ENCODE results near the gene OSBP2.

The OSBP2 gene

GRCh38 chr22:30822216-30823014, 127.7 kb downstream of the OSBP2 start:
- no peaks in the 10 kb centered on the region for H3K9me3 ChIP-seq (ENCODE audit: control insufficient read depth, low read length)
- WGBS, 2 experiments = 4 to 5% methylated on average over 85 of the region's 87 CpGs
- peak overlapping the region; percentile 41 for H3K4me3 ChIP-seq (ENCODE audit: insufficient read depth, low read depth, low read length)
- H3K27me3 ChIP-seq (ENCODE audit: control insufficient read depth, insufficient read depth, low read length, poor library complexity, severe bottlenecking) = peaks cover 45% of the 10 kb centered on the region
- H3K27ac ChIP-seq (ENCODE audit: insufficient read depth, low read depth, low read length, poor library complexity, severe bottlenecking) = no peak overlapping the region
- no peaks in the 10 kb centered on the region for H3K36me3 ChIP-seq (ENCODE audit: control insufficient read depth, insufficient read depth, low read length)
- H3K4me1 ChIP-seq (ENCODE audit: control insufficient read depth, insufficient read depth, low read length) = no peaks in the 10 kb centered on the region

DNA sequence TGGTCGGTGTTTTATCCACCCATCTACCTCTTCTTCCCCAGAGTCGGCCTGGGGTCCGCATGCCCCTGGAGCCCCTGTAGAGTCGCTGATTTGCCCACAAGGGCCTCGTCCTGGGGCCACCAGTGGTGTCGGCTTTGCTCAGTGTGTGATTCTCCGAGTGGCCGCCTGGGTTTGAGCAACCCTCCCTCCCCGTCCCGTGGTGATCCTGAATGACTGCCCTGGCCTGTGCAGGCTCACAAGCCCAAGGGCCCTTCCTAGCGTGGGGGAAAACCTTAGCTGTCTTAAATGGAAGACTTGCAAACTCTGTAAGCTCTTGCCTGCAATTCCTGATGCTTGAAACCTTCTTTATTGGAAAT, 128.3 kb downstream of the OSBP2 start:
- H3K36me3 ChIP-seq (ENCODE audit: control insufficient read depth, insufficient read depth, low read length) = no peaks in the 10 kb centered on the region
- WGBS, 2 experiments = 25% methylated on average over 11 of the region's 11 CpGs
- H3K27ac ChIP-seq (ENCODE audit: insufficient read depth, low read depth, low read length, poor library complexity, severe bottlenecking) = no peak overlapping the region
- H3K4me1 ChIP-seq (ENCODE audit: control insufficient read depth, insufficient read depth, low read length) = no peaks in the 10 kb centered on the region
- H3K27me3 ChIP-seq (ENCODE audit: control insufficient read depth, insufficient read depth, low read length, poor library complexity, severe bottlenecking) = peaks cover 45% of the 10 kb centered on the region
- H3K4me3 ChIP-seq (ENCODE audit: insufficient read depth, low read depth, low read length) = peak overlapping the region; percentile 41
- H3K9me3 ChIP-seq (ENCODE audit: control insufficient read depth, low read length) = no peaks in the 10 kb centered on the region

- Histone ChIP-seq H3K27me3 (ENCODE audit: control insufficient read depth, insufficient read depth, low read length, poor library complexity, severe bottlenecking) (peaks cover 45% of the 10 kb centered on the region), H3K4me1 (ENCODE audit: control insufficient read depth, insufficient read depth, low read length) (no peaks in the 10 kb centered on the region), H3K27ac (ENCODE audit: insufficient read depth, low read depth, low read length, poor library complexity, severe bottlenecking) (no peak overlapping the region), H3K4me3 (ENCODE audit: insufficient read depth, low read depth, low read length) (no peak overlapping the region), H3K36me3 (ENCODE audit: control insufficient read depth, insufficient read depth, low read length) (no peaks in the 10 kb centered on the region), H3K9me3 (ENCODE audit: control insufficient read depth, low read length) (no peaks in the 10 kb centered on the region)
- 90 to 94% methylated on average over 8 of the region's 8 CpGs for WGBS, 2 experiments
These were observed 129.4 kb downstream of the OSBP2 start for GRCh38 chr22:30824096-30824495.

DNA sequence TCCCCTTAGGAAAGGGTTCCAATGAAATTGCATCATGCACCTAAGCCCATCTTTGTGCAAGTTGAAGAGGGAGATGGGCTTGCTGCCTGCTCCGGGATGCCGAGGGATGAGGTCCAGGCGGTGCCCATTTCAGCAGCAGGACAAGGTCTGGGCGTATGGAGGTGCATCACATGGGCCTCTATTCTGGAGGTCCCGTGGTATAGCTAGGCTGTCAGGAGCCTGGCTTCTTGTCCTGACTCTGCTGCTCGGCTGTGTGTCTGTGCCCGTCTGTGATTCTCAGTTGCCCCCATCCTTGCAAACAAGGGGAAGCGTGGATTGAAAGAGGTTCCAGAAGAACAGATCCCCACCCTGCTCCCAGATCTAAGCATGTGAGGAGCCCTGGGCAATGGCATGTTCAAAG, 130.0 kb downstream of the OSBP2 start:
- 94 to 95% methylated on average over 8 of the region's 8 CpGs for WGBS, 2 experiments
- Histone ChIP-seq H3K36me3 (ENCODE audit: control insufficient read depth, insufficient read depth, low read length) (no peaks in the 10 kb centered on the region), H3K27ac (ENCODE audit: insufficient read depth, low read depth, low read length, poor library complexity, severe bottlenecking) (no peak overlapping the region), H3K27me3 (ENCODE audit: control insufficient read depth, insufficient read depth, low read length, poor library complexity, severe bottlenecking) (peaks cover 45% of the 10 kb centered on the region), H3K4me1 (ENCODE audit: control insufficient read depth, insufficient read depth, low read length) (no peaks in the 10 kb centered on the region), H3K4me3 (ENCODE audit: insufficient read depth, low read depth, low read length) (no peak overlapping the region), H3K9me3 (ENCODE audit: control insufficient read depth, low read length) (no peaks in the 10 kb centered on the region)

DNA sequence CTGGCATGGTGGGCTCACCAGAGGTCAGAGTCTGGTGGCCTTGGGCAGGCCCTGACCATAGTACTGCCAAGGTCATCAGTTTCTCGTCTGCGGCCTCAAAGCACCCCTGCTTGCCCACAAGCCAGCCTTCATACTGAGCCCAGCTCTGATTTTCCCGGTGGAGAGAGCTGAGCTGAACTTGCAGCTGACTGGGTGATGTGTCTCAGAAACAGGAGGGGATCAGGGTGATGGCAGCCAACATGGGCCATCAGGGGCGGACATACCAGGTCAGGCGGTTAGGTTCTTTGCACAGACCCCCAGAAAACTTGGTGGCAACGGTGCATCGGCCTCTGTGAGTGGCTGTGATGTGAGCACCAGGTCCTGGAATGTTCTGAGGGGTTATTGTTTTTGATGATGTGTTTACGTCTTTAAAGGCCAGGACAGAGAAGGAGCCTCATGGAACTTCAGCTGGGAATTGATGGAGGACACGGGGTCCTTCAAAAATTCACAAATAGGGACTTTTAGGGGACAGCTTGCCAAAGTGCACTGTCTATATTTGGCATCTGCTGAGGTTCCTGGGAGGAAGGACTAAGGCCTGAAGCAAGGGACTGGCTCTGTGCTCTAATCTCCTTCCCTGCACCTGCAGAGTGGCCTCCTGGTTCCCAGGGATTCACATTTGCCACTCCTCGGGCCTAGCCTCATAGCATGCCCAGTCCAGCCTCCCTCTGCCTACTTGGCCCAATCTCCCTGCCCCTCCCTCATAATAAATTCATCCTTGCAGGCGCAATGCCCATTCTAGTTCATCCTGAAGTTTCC, 131.2 kb downstream of the OSBP2 start:
- Histone ChIP-seq H3K27me3 (ENCODE audit: control insufficient read depth, insufficient read depth, low read length, poor library complexity, severe bottlenecking) (peaks cover 40% of the 10 kb centered on the region), H3K27ac (ENCODE audit: insufficient read depth, low read depth, low read length, poor library complexity, severe bottlenecking) (no peak overlapping the region), H3K4me3 (ENCODE audit: insufficient read depth, low read depth, low read length) (no peak overlapping the region), H3K36me3 (ENCODE audit: control insufficient read depth, insufficient read depth, low read length) (no peaks in the 10 kb centered on the region), H3K9me3 (ENCODE audit: control insufficient read depth, low read length) (no peaks in the 10 kb centered on the region), H3K4me1 (ENCODE audit: control insufficient read depth, insufficient read depth, low read length) (no peaks in the 10 kb centered on the region)
- 92 to 94% methylated on average over 11 of the region's 11 CpGs for WGBS, 2 experiments

DNA sequence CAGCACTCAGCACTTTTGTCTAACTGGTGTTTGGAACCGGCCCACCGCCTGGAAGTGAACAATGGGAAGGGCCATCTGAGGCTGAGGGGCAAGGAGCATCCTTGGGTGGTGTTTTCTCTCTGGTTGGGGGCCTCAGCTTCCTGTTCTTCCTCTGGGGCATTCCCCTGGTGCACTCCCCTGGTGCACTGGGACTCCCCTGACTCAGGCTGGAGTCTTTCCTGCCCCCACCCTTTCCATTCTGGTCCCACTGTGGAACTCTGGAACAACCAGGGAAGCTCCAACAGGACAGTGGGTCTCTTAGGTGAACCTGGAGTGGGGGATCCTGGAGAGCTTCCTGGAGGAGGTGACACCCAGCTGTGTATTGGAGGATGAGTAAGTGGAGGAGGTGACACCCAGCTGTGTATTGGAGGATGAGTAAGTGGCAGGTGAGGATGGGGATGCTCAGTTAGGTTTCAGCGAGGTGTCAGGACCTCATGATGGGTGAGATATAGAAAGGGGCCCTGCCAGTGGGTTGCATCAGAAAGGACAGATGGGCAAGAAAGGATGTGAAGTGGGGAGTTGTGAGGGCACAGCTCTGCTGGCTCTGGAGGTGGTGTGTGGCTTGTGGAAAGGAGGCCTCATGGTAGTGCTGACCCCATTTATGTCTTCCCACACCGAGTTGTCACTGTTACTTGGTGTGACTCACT, 132.1 kb downstream of the OSBP2 start:
- Histone ChIP-seq H3K36me3 (ENCODE audit: control insufficient read depth, insufficient read depth, low read length) (no peaks in the 10 kb centered on the region), H3K4me1 (ENCODE audit: control insufficient read depth, insufficient read depth, low read length) (no peaks in the 10 kb centered on the region), H3K27me3 (ENCODE audit: control insufficient read depth, insufficient read depth, low read length, poor library complexity, severe bottlenecking) (peaks cover 31% of the 10 kb centered on the region), H3K4me3 (ENCODE audit: insufficient read depth, low read depth, low read length) (no peak overlapping the region), H3K27ac (ENCODE audit: insufficient read depth, low read depth, low read length, poor library complexity, severe bottlenecking) (no peak overlapping the region), H3K9me3 (ENCODE audit: control insufficient read depth, low read length) (no peaks in the 10 kb centered on the region)
- 92 to 95% methylated on average over 4 of the region's 4 CpGs for WGBS, 2 experiments

GRCh38 chr22:30827646-30828045, 133.0 kb downstream of the OSBP2 start:
- WGBS, 2 experiments = 93 to 94% methylated on average over 6 of the region's 6 CpGs

GRCh38 chr22:30828187-30829155, 133.8 kb downstream of the OSBP2 start:
- Histone ChIP-seq H3K4me1 (ENCODE audit: control insufficient read depth, insufficient read depth, low read length) (no peaks in the 10 kb centered on the region), H3K36me3 (ENCODE audit: control insufficient read depth, insufficient read depth, low read length) (no peaks in the 10 kb centered on the region), H3K4me3 (ENCODE audit: insufficient read depth, low read depth, low read length) (no peak overlapping the region), H3K27ac (ENCODE audit: insufficient read depth, low read depth, low read length, poor library complexity, severe bottlenecking) (no peak overlapping the region), H3K9me3 (ENCODE audit: control insufficient read depth, low read length) (no peaks in the 10 kb centered on the region), H3K27me3 (ENCODE audit: control insufficient read depth, insufficient read depth, low read length, poor library complexity, severe bottlenecking) (peaks cover 15% of the 10 kb centered on the region)
- 92 to 93% methylated on average over 14 of the region's 14 CpGs for WGBS, 2 experiments

More at GRCh38 chr22:30827646-30828045, 133.0 kb downstream of the OSBP2 start:
- H3K27me3 ChIP-seq (ENCODE audit: control insufficient read depth, insufficient read depth, low read length, poor library complexity, severe bottlenecking) = peaks cover 23% of the 10 kb centered on the region
- H3K4me3 ChIP-seq (ENCODE audit: insufficient read depth, low read depth, low read length) = no peak overlapping the region
- no peaks in the 10 kb centered on the region for H3K36me3 ChIP-seq (ENCODE audit: control insufficient read depth, insufficient read depth, low read length)
- no peaks in the 10 kb centered on the region for H3K4me1 ChIP-seq (ENCODE audit: control insufficient read depth, insufficient read depth, low read length)
- H3K27ac ChIP-seq (ENCODE audit: insufficient read depth, low read depth, low read length, poor library complexity, severe bottlenecking) = no peak overlapping the region
- no peaks in the 10 kb centered on the region for H3K9me3 ChIP-seq (ENCODE audit: control insufficient read depth, low read length)

- no peak overlapping the region for H3K27ac ChIP-seq (ENCODE audit: insufficient read depth, low read depth, low read length, poor library complexity, severe bottlenecking)
- 87 to 88% methylated on average over 12 of the region's 12 CpGs for WGBS, 2 experiments
These were observed 135.4 kb downstream of the OSBP2 start for GRCh38 chr22:30829901-30830550.

More at GRCh38 chr22:30829901-30830550, 135.4 kb downstream of the OSBP2 start:
- H3K9me3 ChIP-seq (ENCODE audit: control insufficient read depth, low read length) = no peaks in the 10 kb centered on the region
- no peak overlapping the region for H3K4me3 ChIP-seq (ENCODE audit: insufficient read depth, low read depth, low read length)
- no peaks in the 10 kb centered on the region for H3K27me3 ChIP-seq (ENCODE audit: control insufficient read depth, insufficient read depth, low read length, poor library complexity, severe bottlenecking)
- H3K36me3 ChIP-seq (ENCODE audit: control insufficient read depth, insufficient read depth, low read length) = no peaks in the 10 kb centered on the region
- H3K4me1 ChIP-seq (ENCODE audit: control insufficient read depth, insufficient read depth, low read length) = no peaks in the 10 kb centered on the region

Measured in ectodermal cell (in vitro differentiated cells).